ENCODE results near the gene NIPAL4.

The NIPAL4 gene

DNA sequence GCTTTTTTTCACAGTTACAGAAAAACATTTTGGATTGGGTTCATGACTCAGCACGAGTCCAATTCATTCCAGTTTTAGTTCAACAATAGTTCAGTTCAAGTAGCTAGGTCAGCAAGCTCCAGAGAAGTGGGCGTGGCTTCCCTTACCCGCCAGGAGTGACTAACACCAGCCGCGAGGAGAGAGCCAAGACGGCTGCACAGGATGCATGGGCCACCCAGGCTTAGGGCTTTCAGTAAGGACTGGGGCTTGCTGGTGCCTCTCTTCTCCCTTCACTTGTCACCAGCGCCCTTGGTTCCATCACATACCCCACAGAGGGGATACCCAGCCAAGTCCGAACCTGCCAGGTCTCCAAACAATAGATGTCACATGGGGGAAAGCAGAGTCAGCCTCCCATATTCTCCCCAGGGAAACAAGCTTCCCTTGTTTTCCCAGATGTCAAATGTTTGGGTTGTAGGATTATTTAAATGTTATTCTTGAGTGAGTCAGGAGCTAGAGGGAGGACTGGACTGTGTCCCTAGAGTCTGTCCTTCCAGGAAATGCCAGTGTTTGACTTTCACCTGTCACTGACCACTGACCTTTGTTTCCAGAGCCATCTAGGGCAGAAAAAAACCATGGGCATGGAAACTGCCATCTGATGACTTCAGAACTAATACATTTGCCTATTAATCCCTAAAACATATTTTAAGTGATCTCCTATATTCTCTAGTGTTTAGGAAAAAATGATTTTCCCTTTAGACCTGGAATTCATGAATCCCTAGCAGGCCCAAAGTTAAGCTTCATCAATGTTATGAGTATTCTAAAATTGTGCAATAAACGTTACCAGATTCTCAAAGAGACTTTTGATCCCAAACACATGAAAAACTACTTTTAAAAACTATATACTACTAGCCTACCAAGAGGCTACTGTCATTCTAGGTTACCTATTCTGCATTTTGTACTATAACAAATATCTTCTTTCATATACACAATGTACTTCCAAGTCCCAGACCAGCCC is 51.9 kb downstream of the NIPAL4 start:
- no peak overlapping the region for H3K4me3 ChIP-seq (ENCODE audit: insufficient read depth, low read depth, low read length, poor library complexity, severe bottlenecking)
- no peaks in the 10 kb centered on the region for H3K9me3 ChIP-seq (ENCODE audit: control insufficient read depth, low read length)
- H3K27ac ChIP-seq (ENCODE audit: insufficient read depth, low read length, poor library complexity, severe bottlenecking), result no peak overlapping the region
- peak in 2 of 3 donors; percentile 6 to 11 for DNase-seq
- no peaks in the 10 kb centered on the region for H3K27me3 ChIP-seq (replicated peaks; ENCODE audit: control insufficient read depth, insufficient read depth, low read length, poor library complexity, severe bottlenecking)
- no peaks in the 10 kb centered on the region for H3K4me1 ChIP-seq (ENCODE audit: control insufficient read depth, insufficient read depth, low read length, poor library complexity, severe bottlenecking)
- peaks cover 56% of the 10 kb centered on the region for H3K36me3 ChIP-seq (ENCODE audit: control insufficient read depth, insufficient read depth, low read length)

DNA sequence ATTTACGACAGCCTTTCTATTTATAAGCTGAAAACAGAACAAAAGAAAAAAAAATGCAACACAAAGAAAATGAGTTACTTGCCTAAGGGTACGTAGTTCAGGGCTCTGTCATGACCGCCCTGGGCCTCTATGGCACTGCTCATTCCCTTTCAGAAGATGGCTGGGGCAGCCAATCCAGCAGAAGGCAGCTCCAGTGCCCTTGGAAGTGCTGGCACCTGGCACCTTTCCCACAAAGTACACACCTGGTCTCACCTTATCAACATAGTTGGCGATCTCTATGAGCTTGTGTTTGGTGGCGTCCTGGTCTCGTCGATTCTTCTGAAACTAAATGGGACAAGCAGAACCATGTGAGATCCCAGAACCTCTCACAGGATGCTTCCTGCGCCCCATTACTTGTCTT is 53.2 kb downstream of the NIPAL4 start:
- Histone ChIP-seq H3K27me3 (replicated peaks; ENCODE audit: control insufficient read depth, insufficient read depth, low read length, poor library complexity, severe bottlenecking) (no peaks in the 10 kb centered on the region), H3K36me3 (ENCODE audit: control insufficient read depth, insufficient read depth, low read length) (peaks cover 62% of the 10 kb centered on the region), H3K4me1 (ENCODE audit: control insufficient read depth, insufficient read depth, low read length, poor library complexity, severe bottlenecking) (no peaks in the 10 kb centered on the region), H3K4me3 (ENCODE audit: insufficient read depth, low read depth, low read length, poor library complexity, severe bottlenecking) (no peak overlapping the region), H3K27ac (ENCODE audit: insufficient read depth, low read length, poor library complexity, severe bottlenecking) (no peak overlapping the region), H3K9me3 (ENCODE audit: control insufficient read depth, low read length) (no peaks in the 10 kb centered on the region)
- no peak for DNase-seq

DNA sequence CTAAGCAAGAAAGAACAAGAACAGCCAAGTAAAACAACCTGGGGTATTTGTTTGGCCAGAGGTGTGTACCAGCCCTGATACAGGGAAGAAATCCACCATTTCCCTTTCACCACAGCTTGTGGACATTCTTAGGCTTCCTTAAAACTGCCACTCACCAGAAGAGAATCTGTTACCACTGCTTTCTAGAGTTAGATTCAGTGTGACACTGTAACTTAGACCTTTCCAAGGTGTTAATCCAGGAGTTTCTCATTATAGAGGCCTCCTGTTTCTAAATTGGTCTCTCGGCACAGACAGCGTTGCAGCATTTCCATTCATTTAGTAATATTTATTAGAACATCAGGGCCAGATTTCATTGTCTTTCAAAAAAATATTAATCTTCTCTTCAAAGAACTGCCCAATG is 55.0 kb downstream of the NIPAL4 start:
- H3K4me1 ChIP-seq (ENCODE audit: control insufficient read depth, insufficient read depth, low read length, poor library complexity, severe bottlenecking), result no peaks in the 10 kb centered on the region
- no peaks in the 10 kb centered on the region for H3K27me3 ChIP-seq (replicated peaks; ENCODE audit: control insufficient read depth, insufficient read depth, low read length, poor library complexity, severe bottlenecking)
- no peak overlapping the region for H3K27ac ChIP-seq (ENCODE audit: insufficient read depth, low read length, poor library complexity, severe bottlenecking)
- no peak for DNase-seq
- H3K9me3 ChIP-seq (ENCODE audit: control insufficient read depth, low read length), result no peaks in the 10 kb centered on the region
- H3K4me3 ChIP-seq (ENCODE audit: insufficient read depth, low read depth, low read length, poor library complexity, severe bottlenecking), result no peak overlapping the region
- H3K36me3 ChIP-seq (ENCODE audit: control insufficient read depth, insufficient read depth, low read length), result peaks cover 63% of the 10 kb centered on the region

DNA sequence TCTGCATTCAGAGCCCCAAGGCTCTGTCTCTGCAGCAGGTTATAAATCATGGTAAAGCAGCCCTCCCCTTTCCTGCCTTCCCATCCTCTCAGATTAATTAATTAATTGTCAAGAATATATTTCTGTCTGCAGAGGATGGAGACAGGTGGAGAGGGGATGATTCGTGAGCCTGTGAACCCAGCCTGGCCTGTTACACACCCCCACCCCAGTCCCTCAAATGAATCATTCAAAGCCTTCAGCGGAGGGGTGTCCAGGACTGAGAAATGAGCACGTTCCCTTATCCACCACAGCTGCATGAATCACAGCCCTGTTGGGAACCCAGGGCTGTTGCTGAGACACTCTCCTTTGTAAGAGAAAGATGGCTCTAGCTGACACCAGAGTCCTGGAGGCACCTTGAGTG is 56.0 kb downstream of the NIPAL4 start:
- Histone ChIP-seq H3K4me3 (ENCODE audit: insufficient read depth, low read depth, low read length, poor library complexity, severe bottlenecking) (no peak overlapping the region), H3K27me3 (replicated peaks; ENCODE audit: control insufficient read depth, insufficient read depth, low read length, poor library complexity, severe bottlenecking) (no peaks in the 10 kb centered on the region), H3K36me3 (ENCODE audit: control insufficient read depth, insufficient read depth, low read length) (peaks cover 63% of the 10 kb centered on the region), H3K9me3 (ENCODE audit: control insufficient read depth, low read length) (no peaks in the 10 kb centered on the region), H3K27ac (ENCODE audit: insufficient read depth, low read length, poor library complexity, severe bottlenecking) (no peak overlapping the region), H3K4me1 (ENCODE audit: control insufficient read depth, insufficient read depth, low read length, poor library complexity, severe bottlenecking) (peaks cover 5% of the 10 kb centered on the region)
- DNase-seq, result no peak

DNA sequence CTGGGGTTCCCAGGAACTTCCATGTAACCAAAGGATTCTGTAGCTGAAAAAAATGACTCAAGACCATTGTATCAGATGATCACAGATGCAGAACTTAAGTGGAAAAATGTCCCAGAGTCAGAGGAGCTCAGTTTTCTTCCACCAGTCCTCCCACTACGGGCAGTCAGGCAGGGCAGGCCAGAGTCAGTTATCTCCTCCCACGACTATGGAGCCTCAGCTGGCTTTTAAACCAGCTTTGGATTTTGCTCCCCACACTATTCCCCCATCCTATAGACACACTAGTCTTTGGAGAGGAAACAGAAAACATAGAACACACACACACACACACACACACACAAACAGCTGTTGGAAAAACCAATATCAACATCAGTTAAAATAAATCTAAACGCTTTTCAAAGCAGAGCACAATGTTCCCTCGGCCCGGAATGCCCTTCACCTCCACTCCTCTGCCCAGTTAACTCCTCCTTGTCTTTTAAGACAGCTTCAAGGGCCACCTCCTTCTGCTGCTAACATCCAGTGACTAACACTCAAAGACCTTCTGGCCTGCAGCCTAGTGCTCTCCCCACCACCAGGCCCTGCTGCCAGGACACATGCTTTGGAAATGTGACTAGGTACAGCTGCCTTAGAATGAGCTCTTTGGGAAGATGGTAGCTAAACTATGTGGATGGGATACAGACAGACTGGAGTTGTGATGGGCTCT is 56.8 kb downstream of the NIPAL4 start:
- Histone ChIP-seq H3K4me1 (ENCODE audit: control insufficient read depth, insufficient read depth, low read length, poor library complexity, severe bottlenecking) (peaks cover 5% of the 10 kb centered on the region), H3K27ac (ENCODE audit: insufficient read depth, low read length, poor library complexity, severe bottlenecking) (no peak overlapping the region), H3K27me3 (replicated peaks; ENCODE audit: control insufficient read depth, insufficient read depth, low read length, poor library complexity, severe bottlenecking) (no peaks in the 10 kb centered on the region), H3K36me3 (ENCODE audit: control insufficient read depth, insufficient read depth, low read length) (peaks cover 63% of the 10 kb centered on the region), H3K4me3 (ENCODE audit: insufficient read depth, low read depth, low read length, poor library complexity, severe bottlenecking) (no peak overlapping the region), H3K9me3 (ENCODE audit: control insufficient read depth, low read length) (no peaks in the 10 kb centered on the region)
- DNase-seq, result no peak

DNA sequence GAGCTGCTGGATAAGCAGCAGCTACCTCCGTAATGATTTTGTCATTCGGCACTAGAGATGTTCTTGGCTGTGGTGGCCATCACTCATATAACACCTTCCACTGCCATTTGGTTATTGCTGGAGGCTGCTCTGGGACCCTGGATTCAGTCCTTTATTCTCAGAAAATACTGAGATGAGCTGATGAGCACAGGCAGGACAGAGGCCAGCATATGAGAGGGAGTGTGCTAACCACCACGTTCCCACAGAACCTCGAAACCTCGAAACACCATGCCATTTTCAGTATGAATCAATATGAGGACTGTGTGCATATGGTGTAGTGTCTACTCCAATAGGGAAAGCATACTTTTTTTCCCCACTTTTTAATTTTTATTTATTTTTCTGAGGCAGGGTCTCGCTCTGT is 59.0 kb downstream of the NIPAL4 start:
- Histone ChIP-seq H3K4me1 (ENCODE audit: control insufficient read depth, insufficient read depth, low read length, poor library complexity, severe bottlenecking) (peaks cover 5% of the 10 kb centered on the region), H3K36me3 (ENCODE audit: control insufficient read depth, insufficient read depth, low read length) (peaks cover 54% of the 10 kb centered on the region), H3K27ac (ENCODE audit: insufficient read depth, low read length, poor library complexity, severe bottlenecking) (no peak overlapping the region), H3K9me3 (ENCODE audit: control insufficient read depth, low read length) (no peaks in the 10 kb centered on the region), H3K4me3 (ENCODE audit: insufficient read depth, low read depth, low read length, poor library complexity, severe bottlenecking) (no peak overlapping the region), H3K27me3 (replicated peaks; ENCODE audit: control insufficient read depth, insufficient read depth, low read length, poor library complexity, severe bottlenecking) (no peaks in the 10 kb centered on the region)
- DNase-seq, result no peak

DNA sequence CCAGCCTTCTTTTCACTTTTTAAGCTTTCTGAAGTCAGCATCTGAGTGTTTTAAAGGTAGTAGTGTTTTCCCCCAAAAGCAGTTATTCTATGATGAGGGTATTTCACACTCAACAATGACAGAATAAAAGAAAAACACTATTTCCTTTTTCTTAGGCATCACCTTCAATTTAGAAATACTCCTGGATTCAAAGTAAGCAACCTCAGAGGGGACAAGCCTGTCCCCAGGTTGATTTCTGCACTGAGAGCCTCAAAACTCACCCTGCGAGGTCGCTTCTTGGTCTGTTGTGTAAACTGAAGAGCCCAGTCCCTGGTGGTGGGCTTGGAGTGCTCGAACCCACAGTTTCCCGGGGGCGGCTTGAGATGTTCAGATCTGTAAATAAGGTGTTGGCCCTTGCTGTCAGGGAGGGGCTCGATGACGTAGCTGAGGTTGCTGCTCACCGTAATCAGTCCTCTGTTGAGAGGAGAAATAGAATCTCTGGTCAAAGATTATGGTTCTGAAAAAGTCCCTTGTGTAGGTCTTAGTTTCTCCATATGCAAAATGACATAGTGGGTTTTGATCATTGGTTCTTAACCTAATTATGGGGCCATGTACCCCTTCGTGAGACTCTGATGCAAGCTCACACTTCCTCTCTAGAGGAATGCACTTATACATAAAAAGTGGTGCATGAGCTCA is 59.7 kb downstream of the NIPAL4 start:
- Histone ChIP-seq H3K27me3 (replicated peaks; ENCODE audit: control insufficient read depth, insufficient read depth, low read length, poor library complexity, severe bottlenecking) (no peaks in the 10 kb centered on the region), H3K27ac (ENCODE audit: insufficient read depth, low read length, poor library complexity, severe bottlenecking) (no peak overlapping the region), H3K36me3 (ENCODE audit: control insufficient read depth, insufficient read depth, low read length) (peaks cover 55% of the 10 kb centered on the region), H3K4me1 (ENCODE audit: control insufficient read depth, insufficient read depth, low read length, poor library complexity, severe bottlenecking) (peaks cover 5% of the 10 kb centered on the region), H3K4me3 (ENCODE audit: insufficient read depth, low read depth, low read length, poor library complexity, severe bottlenecking) (no peak overlapping the region), H3K9me3 (ENCODE audit: control insufficient read depth, low read length) (no peaks in the 10 kb centered on the region)
- DNase-seq, result no peak

DNA sequence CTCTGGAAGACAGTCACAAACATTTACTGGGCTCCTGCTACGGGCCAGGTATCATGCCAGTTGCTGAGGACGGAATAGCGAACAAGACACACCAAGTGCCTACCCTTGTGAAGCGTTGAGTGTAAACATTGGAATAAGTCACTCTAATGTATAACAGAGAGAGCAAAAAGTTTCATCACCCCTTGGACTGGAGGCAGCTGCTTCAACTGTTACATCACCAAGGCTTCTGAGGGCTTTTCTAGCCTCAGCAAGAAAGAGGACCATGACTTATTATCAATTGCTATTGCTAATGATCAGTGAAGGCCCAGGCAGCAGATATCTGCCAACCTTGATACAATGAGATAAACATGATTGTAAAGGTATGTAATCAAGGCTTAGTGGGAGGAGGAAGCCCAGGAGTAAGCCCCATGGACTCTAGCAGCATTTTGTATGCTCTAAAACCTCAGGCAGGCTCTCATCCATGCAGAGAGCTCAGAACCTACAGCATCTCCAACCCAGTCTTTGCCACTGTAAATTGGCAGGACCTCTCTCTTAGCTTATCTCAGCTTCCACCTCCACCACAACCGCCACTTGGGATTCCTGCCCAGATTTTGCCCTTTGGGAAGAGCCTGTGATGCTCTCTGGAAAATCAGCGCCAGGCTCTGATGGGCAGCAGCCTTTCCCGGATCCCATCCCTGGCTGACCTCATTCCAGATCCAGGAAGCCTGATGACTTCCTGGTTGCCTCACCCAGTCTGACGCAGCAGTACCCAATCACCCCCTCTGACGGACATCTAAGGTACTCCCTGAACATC is 61.1 kb downstream of the NIPAL4 start:
- Histone ChIP-seq H3K27me3 (replicated peaks; ENCODE audit: control insufficient read depth, insufficient read depth, low read length, poor library complexity, severe bottlenecking) (no peaks in the 10 kb centered on the region), H3K4me3 (ENCODE audit: insufficient read depth, low read depth, low read length, poor library complexity, severe bottlenecking) (no peak overlapping the region), H3K4me1 (ENCODE audit: control insufficient read depth, insufficient read depth, low read length, poor library complexity, severe bottlenecking) (peaks cover 5% of the 10 kb centered on the region), H3K27ac (ENCODE audit: insufficient read depth, low read length, poor library complexity, severe bottlenecking) (no peak overlapping the region), H3K36me3 (ENCODE audit: control insufficient read depth, insufficient read depth, low read length) (peaks cover 45% of the 10 kb centered on the region), H3K9me3 (ENCODE audit: control insufficient read depth, low read length) (no peaks in the 10 kb centered on the region)
- DNase-seq, result no peak

DNA sequence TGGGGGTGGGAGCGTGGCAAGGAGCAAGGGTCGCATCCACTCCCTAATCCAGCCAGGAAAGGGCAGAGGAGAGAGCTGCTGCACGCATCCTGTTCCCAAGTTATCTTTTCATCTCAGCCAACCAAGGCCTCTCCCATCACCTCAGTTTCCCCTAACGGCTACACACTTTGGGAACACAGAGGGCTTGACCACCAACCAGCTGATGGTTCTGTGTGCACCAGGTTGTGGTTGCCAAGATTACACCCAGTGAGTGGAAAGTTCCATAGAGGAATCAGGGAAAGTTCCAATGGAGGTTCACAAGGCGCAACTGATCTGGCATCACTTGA is 61.7 kb downstream of the NIPAL4 start:
- H3K27ac ChIP-seq (ENCODE audit: insufficient read depth, low read length, poor library complexity, severe bottlenecking), result no peak overlapping the region

More for the DNA sequence above, 61.7 kb downstream of the NIPAL4 start:
- no peaks in the 10 kb centered on the region for H3K9me3 ChIP-seq (ENCODE audit: control insufficient read depth, low read length)
- no peak for DNase-seq
- H3K36me3 ChIP-seq (ENCODE audit: control insufficient read depth, insufficient read depth, low read length), result peaks cover 39% of the 10 kb centered on the region
- H3K27me3 ChIP-seq (replicated peaks; ENCODE audit: control insufficient read depth, insufficient read depth, low read length, poor library complexity, severe bottlenecking), result no peaks in the 10 kb centered on the region
- no peak overlapping the region for H3K4me3 ChIP-seq (ENCODE audit: insufficient read depth, low read depth, low read length, poor library complexity, severe bottlenecking)
- H3K4me1 ChIP-seq (ENCODE audit: control insufficient read depth, insufficient read depth, low read length, poor library complexity, severe bottlenecking), result peaks cover 5% of the 10 kb centered on the region

All from effector memory CD4-positive, alpha-beta T cell (primary cell).